ENCODE measurements around the gene KCNK6. TPM values are rescaled to one million over a fixed set of nuclear protein-coding genes. Genes with fewer than 3 reads are reported as not detected.

The KCNK6 gene
- total RNA-seq, 1 donor: 5.4 TPM

GRCh38 chr19:38310986-38311385, 8.7 kb upstream of the KCNK6 start:
- H3K79me2 ChIP-seq (ENCODE audit: insufficient read depth, low read length): peaks cover 44% of the 10 kb centered on the region
- H3K9me3 ChIP-seq (ENCODE audit: low read depth, low read length): no peaks in the 10 kb centered on the region
- H3K27me3 ChIP-seq (ENCODE audit: insufficient read depth, low read length): no peaks in the 10 kb centered on the region
- no peak overlapping the region for H2AFZ ChIP-seq (ENCODE audit: low read length)
- peaks cover 6% of the 10 kb centered on the region for H3K4me1 ChIP-seq (ENCODE audit: insufficient read depth, low read length)
- no peak overlapping the region for H3K27ac ChIP-seq (ENCODE audit: low read depth, low read length)
- H3K4me3 ChIP-seq (ENCODE audit: insufficient read depth, low read length): no peak overlapping the region
- no peak for TF ChIP-seq CTCF (IDR thresholded peaks at IDR 0.05; ENCODE audit: extremely low read depth, low read depth, low read length)
- DNase-seq (ENCODE audit: insufficient read length, low spot score, missing footprints): no peak
- peaks cover 12% of the 10 kb centered on the region for H3K36me3 ChIP-seq (ENCODE audit: insufficient read depth, low read length)
- H3K4me2 ChIP-seq (ENCODE audit: insufficient read depth, low read length): no peak overlapping the region
- peaks cover 6% of the 10 kb centered on the region for H4K20me1 ChIP-seq (ENCODE audit: insufficient read depth, low read length)

- Histone ChIP-seq H3K4me3 (ENCODE audit: insufficient read depth, low read length) (peak within 1 kb of the TSS; percentile 96), H4K20me1 (ENCODE audit: insufficient read depth, low read length) (peaks cover 4% of the 10 kb centered on the region), H3K79me2 (ENCODE audit: insufficient read depth, low read length) (peaks cover 43% of the 10 kb centered on the region), H3K4me2 (ENCODE audit: insufficient read depth, low read length) (peak within 1 kb of the TSS; percentile 93), H3K4me1 (ENCODE audit: insufficient read depth, low read length) (peaks cover 15% of the 10 kb centered on the region), H3K27me3 (ENCODE audit: insufficient read depth, low read length) (no peaks in the 10 kb centered on the region), H3K27ac (ENCODE audit: low read depth, low read length) (peak within 1 kb of the TSS; percentile 83), H2AFZ (ENCODE audit: low read length) (peak within 1 kb of the TSS; percentile 91), H3K36me3 (ENCODE audit: insufficient read depth, low read length) (no peaks in the 10 kb centered on the region), H3K9me3 (ENCODE audit: low read depth, low read length) (no peaks in the 10 kb centered on the region)
- peak; percentile 100 for DNase-seq (ENCODE audit: insufficient read length, low spot score, missing footprints)
- no peak for TF ChIP-seq CTCF (IDR thresholded peaks at IDR 0.05; ENCODE audit: extremely low read depth, low read depth, low read length)
Measured at GRCh38 chr19:38315657-38316476, 3.8 kb upstream of the KCNK6 start, which contains the start of gene YIF1B. Gene YIF1B (minus strand): TSS chr19:38315947. CDS start chr19:38315917, 30 bp downstream.

- Histone ChIP-seq H3K79me2 (ENCODE audit: insufficient read depth, low read length) (peaks cover 42% of the 10 kb centered on the region), H3K4me1 (ENCODE audit: insufficient read depth, low read length) (peaks cover 22% of the 10 kb centered on the region), H3K27me3 (ENCODE audit: insufficient read depth, low read length) (no peaks in the 10 kb centered on the region), H3K9me3 (ENCODE audit: low read depth, low read length) (no peaks in the 10 kb centered on the region), H3K27ac (ENCODE audit: low read depth, low read length) (peak overlapping the region; percentile 66), H3K36me3 (ENCODE audit: insufficient read depth, low read length) (no peaks in the 10 kb centered on the region), H3K4me2 (ENCODE audit: insufficient read depth, low read length) (peak overlapping the region; percentile 78), H4K20me1 (ENCODE audit: insufficient read depth, low read length) (peaks cover 4% of the 10 kb centered on the region), H2AFZ (ENCODE audit: low read length) (peak overlapping the region; percentile 91), H3K4me3 (ENCODE audit: insufficient read depth, low read length) (peak overlapping the region; percentile 96)
- peak; percentile 83 for DNase-seq (ENCODE audit: insufficient read length, low spot score, missing footprints)
- no peak for TF ChIP-seq CTCF (IDR thresholded peaks at IDR 0.05; ENCODE audit: extremely low read depth, low read depth, low read length)
Measured at GRCh38 chr19:38316477-38317067, 3.1 kb upstream of the KCNK6 start.

- Histone ChIP-seq H3K36me3 (ENCODE audit: insufficient read depth, low read length) (no peaks in the 10 kb centered on the region), H3K4me1 (ENCODE audit: insufficient read depth, low read length) (peaks cover 28% of the 10 kb centered on the region), H3K27me3 (ENCODE audit: insufficient read depth, low read length) (no peaks in the 10 kb centered on the region), H3K79me2 (ENCODE audit: insufficient read depth, low read length) (peaks cover 39% of the 10 kb centered on the region), H4K20me1 (ENCODE audit: insufficient read depth, low read length) (peaks cover 1% of the 10 kb centered on the region), H3K4me2 (ENCODE audit: insufficient read depth, low read length) (no peak overlapping the region), H3K4me3 (ENCODE audit: insufficient read depth, low read length) (no peak overlapping the region), H3K27ac (ENCODE audit: low read depth, low read length) (no peak overlapping the region), H2AFZ (ENCODE audit: low read length) (no peak overlapping the region), H3K9me3 (ENCODE audit: low read depth, low read length) (no peaks in the 10 kb centered on the region)
- DNase-seq (ENCODE audit: insufficient read length, low spot score, missing footprints): peak; percentile 41
- no peak for TF ChIP-seq CTCF (IDR thresholded peaks at IDR 0.05; ENCODE audit: extremely low read depth, low read depth, low read length)
Measured at GRCh38 chr19:38317104-38317612, 2.5 kb upstream of the KCNK6 start.

Measured in osteoblast (primary cell).